HPDE6-E6E7 (cell line): ENCODE measurements around the gene KLHDC3.
"Not testable (repeated sequence)": the region's sequence is repeated elsewhere in the genome, so short reads cannot be mapped to it uniquely, and the experiment has no call there.

Source experiments
- DNase-seq: peaks from one replicate; pipeline ENCODE4 v3.0.0; 2011; ENCODE audit warnings: missing footprints; ENCODE audit errors: extremely low spot score

The KLHDC3 gene

GRCh38 chr6:42988486-42989020, 25.5 kb upstream of the KLHDC3 start:
- no peak for DNase-seq

- no peak for DNase-seq
Measured at GRCh38 chr6:42989923-42990322, 24.1 kb upstream of the KLHDC3 start.

GRCh38 chr6:42993445-42993844, 20.6 kb upstream of the KLHDC3 start:
- DNase-seq, result no peak

GRCh38 chr6:42996513-42996912, 17.5 kb upstream of the KLHDC3 start:
- no peak for DNase-seq

GRCh38 chr6:42998205-42998604, 15.8 kb upstream of the KLHDC3 start:
- not testable (repeated sequence) for DNase-seq

- DNase-seq, result no peak
Measured at GRCh38 chr6:43001843-43002242, 12.2 kb upstream of the KLHDC3 start.

- no peak for DNase-seq
Measured at GRCh38 chr6:43005844-43006243, 8.2 kb upstream of the KLHDC3 start.

- DNase-seq, result no peak
Measured at GRCh38 chr6:43006251-43006650, 7.8 kb upstream of the KLHDC3 start.

GRCh38 chr6:43007126-43007525, 6.9 kb upstream of the KLHDC3 start:
- no peak for DNase-seq

- DNase-seq, result no peak
Measured at GRCh38 chr6:43009124-43009523, 4.9 kb upstream of the KLHDC3 start.

GRCh38 chr6:43011207-43011606, 2.8 kb upstream of the KLHDC3 start:
- no peak for DNase-seq

GRCh38 chr6:43012364-43012763, 1.7 kb upstream of the KLHDC3 start:
- DNase-seq, result no peak

GRCh38 chr6:43013097-43013842, 779 bp upstream of the KLHDC3 start:
- DNase-seq, result no peak

- DNase-seq, result no peak
Measured at GRCh38 chr6:43014434-43014909, 423 bp downstream of the KLHDC3 start.

- no peak for DNase-seq
Measured at GRCh38 chr6:43016176-43016942, 2.3 kb downstream of the KLHDC3 start.

- no peak for DNase-seq
Measured at GRCh38 chr6:43016943-43017334, 2.9 kb downstream of the KLHDC3 start.

- no peak for DNase-seq
Measured at GRCh38 chr6:43019152-43019551, 5.1 kb downstream of the KLHDC3 start.

- DNase-seq, result no peak
Measured at GRCh38 chr6:43020052-43020705, 6.1 kb downstream of the KLHDC3 start.

- DNase-seq, result no peak
Measured at GRCh38 chr6:43020847-43021246, 6.8 kb downstream of the KLHDC3 start.

GRCh38 chr6:43021270-43022047, 7.4 kb downstream of the KLHDC3 start, which contains the start of gene RRP36:
Gene RRP36, plus strand, starts transcription at chr6:43021623. Its CDS starts 32 bp downstream, at chr6:43021655.
- peak; percentile 85 for DNase-seq

- DNase-seq, result no peak
Measured at GRCh38 chr6:43024436-43024835, 10.4 kb downstream of the KLHDC3 start.
